Stimulated activated CD8-positive, alpha-beta memory T cell treated with anti-CD3 and anti-CD28 coated beads, Interleukin-2, amount 100 ng/mL, for 1 hour (primary cell): ENCODE data around the gene BEST4.
"Not testable (repeated sequence)": the region's sequence is repeated elsewhere in the genome, so short reads cannot be mapped to it uniquely, and the experiment has no call there.

Source experiments
- DNase-seq, 2 donors: peaks; one replicate each; pipeline ENCODE4 v3.0.0-alpha.2; 2020; ENCODE audit warnings: low read depth in 2 of 2

Gene BEST4

DNA sequence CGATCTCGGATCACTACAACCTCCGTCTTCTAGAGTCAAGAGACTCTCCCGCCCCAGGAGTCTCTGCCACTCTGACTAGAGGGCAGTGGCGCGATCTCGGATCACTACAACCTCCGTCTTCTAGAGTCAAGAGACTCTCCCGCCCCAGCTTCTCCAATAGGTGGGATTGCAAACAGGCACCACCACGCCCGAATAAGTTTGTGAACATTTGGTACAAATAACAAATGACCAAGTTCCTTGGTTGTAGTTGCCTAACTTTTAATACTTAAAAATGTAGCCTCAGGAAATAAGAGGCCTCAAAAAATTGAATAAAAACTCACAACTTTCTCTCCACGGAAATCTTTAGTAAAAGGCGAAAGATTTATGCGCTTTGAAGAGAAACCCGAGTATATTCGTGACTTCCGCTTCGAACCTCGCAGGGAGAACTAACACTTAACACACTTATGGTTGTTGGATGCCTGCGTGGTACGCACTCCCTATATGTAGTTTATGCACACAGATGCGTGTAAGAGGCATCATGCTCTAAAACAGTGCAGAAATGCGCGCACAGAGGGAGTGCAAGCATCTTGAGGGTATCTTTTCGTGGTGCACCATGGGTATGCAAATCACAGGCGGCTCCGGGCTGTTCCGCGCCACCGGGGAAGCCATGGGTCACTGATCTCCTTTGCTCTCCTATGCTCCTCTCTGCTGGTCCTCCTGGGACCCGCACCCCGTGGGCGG is 31.8 kb upstream of the BEST4 start:
- peak; percentile 62 to 64 for DNase-seq

- no peak for DNase-seq
Observed at GRCh38 chr1:44819196-44819607, 31.2 kb upstream of the BEST4 start.

GRCh38 chr1:44817771-44818495 is 30.0 kb upstream of the BEST4 start:
- DNase-seq, result no peak

DNA sequence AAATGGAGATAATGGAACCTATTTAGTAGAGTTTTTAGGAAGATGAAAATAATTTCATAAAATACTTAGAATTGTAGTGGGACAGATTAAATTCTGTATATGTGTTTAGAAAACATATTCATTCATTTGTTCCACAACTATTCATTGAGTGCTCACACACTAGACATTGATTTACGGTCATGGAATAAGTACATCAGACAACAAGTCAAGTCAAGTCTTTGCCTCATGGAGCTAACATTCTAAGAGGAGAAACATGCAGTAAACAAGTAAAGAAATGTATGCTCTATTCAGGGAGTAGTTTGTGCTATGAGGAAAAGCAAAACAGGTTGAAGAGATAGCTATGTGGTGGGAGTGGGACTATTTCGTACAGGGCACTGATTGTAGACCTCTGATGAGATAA is 29.3 kb upstream of the BEST4 start:
- no peak for DNase-seq

- not testable (repeated sequence) for DNase-seq
Observed at GRCh38 chr1:44815926-44816325, 28.0 kb upstream of the BEST4 start.

DNA sequence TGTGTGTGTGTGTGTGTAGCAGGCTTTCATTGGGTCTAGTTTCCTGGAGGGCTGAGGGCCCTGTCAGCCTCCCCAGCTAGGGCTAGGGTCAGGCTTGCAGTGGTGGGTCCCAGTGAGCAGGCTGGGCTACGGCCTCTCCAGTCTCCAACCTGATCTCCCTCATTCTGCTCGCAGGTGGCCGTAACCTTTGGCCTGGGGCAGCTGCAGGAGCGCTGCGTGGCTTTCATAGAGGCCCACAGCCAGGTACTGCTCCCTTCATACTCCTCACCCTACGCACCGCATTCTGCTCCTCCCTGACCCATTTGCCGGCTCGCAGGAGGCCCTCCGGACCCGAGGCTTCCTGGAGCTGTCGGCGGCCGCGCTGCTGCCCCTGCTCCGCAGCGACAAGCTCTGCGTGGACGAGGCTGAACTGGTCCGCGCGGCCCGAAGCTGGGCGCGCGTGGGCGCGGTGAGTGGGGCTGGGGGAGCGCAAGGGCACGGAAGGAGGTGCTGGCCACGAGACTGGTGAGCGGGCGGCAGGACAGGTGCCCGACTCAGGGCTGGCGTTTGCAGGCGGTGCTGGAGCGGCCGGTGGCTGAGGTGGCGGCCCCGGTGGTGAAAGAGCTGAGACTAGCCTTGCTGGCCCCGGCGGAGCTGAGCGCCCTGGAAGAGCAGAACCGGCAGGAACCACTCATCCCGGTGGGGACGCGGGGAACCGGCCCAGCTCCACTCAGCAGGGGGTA is 25.0 kb upstream of the BEST4 start:
- DNase-seq, result no peak

- DNase-seq, result no peak
Observed at GRCh38 chr1:44811234-44811633, 23.3 kb upstream of the BEST4 start.

GRCh38 chr1:44810762-44811105 is 22.8 kb upstream of the BEST4 start:
- not testable (repeated sequence) for DNase-seq

GRCh38 chr1:44810101-44810761 is 22.3 kb upstream of the BEST4 start:
- DNase-seq, result no peak

GRCh38 chr1:44808938-44809917 is 21.3 kb upstream of the BEST4 start:
- peak; percentile 69 to 73 for DNase-seq

DNA sequence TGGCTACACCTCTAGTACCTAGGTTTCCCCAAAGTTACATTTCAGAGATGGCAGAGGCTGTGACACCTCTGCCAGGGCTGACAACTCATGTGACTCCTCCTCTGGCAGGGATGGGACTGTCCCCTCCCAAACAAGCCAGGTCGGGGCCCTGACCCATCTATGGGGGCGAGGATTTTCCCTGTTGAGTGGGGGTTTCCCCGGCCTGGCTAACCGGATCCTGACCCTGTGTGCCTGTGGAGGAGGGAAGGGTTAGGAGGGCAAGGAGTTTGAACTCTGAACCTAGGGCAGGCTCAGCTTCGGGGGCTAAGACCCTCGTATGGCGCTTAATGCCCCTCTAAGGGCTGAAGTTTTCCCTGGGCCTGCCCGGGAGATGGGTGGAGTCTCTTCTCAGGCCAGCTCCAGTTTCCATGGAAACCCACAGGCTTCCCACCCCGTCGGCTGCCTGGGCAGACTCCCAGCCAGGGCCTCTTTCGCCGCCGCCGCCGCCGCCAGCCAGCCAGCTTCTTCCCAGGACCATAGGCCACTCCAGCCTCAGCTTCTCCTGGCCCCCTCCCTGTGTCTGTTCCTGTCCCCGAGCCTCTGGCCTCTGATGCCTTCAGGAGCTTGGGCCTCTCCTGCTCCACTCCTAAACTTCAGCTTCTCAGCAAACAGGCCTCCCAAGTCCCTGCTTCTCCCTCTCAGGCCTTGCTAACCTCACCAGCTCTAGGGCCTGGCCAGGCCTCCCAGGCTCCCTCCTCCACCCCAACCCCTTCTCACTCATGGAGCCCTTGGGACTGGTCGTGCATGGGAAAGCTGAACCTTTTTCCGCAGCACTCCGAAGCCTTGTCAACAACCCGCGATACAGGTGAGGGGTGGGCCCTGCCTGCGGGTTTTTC is 20.3 kb upstream of the BEST4 start, which contains the start of gene BTBD19:
TSS of gene BTBD19 (plus strand) at position 461 of the 875 bp plus-strand sequence. CDS start at position 759, 298 bp downstream.
- DNase-seq, result no peak

- DNase-seq, result peak; percentile 75 to 82
Observed at GRCh38 chr1:44807364-44808062, 19.5 kb upstream of the BEST4 start.

- no peak for DNase-seq
Observed at GRCh38 chr1:44806704-44807363, 18.9 kb upstream of the BEST4 start, which contains the start of gene DYNLT4. TSS of gene DYNLT4 (minus strand) at chr1:44807351. CDS start at chr1:44806668, 683 bp downstream.

GRCh38 chr1:44806025-44806703 is 18.2 kb upstream of the BEST4 start:
- no peak for DNase-seq

DNA sequence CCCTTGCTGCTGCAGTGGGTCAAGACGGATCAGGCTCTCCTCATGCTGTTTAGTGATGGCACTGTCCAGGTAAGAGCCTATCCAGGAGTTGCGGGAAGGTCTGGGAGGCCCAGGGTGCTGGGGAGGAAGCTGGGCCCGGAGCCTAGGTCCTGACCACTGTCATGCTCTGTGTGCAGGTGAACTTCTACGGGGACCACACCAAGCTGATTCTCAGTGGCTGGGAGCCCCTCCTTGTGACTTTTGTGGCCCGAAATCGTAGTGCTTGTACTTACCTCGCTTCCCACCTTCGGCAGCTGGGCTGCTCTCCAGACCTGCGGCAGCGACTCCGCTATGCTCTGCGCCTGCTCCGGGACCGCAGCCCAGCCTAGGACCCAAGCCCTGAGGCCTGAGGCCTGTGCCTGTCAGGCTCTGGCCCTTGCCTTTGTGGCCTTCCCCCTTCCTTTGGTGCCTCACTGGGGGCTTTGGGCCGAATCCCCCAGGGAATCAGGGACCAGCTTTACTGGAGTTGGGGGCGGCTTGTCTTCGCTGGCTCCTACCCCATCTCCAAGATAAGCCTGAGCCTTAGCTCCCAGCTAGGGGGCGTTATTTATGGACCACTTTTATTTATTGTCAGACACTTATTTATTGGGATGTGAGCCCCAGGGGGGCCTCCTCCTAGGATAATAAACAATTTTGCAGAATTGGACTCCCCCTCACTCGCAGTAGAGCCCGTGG is 17.5 kb upstream of the BEST4 start:
- no peak for DNase-seq

- no peak for DNase-seq
Observed at GRCh38 chr1:44803312-44804095, 15.5 kb upstream of the BEST4 start.

DNA sequence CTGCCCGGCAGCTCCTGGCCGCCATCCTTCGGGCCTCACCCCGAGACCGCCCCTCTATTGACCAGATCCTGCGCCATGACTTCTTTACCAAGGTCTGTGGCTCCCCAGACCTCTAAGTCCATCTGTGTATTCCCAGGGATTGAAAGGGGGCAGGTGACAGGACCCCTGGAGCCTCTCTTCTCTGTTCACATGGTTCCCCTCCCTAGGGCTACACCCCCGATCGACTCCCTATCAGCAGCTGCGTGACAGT is 15.0 kb upstream of the BEST4 start:
- DNase-seq, result no peak
